Naive thymus-derived CD4-positive, alpha-beta T cell (primary cell): Measurements from ENCODE around the gene CHAT. TPM values are rescaled to one million over a fixed set of nuclear protein-coding genes. Genes with fewer than 3 reads are reported as not detected.

Experiments used
- ATAC-seq: fragments of 150-1000 bp; cut with Tn5 transposase; 2 replicates; pipeline ENCODE4 v1.10.0; 2021; ENCODE audit warnings: mild to moderate bottlenecking, moderate library complexity
- CTCF ChIA-PET: fragments of 350-600 bp; sonication (Branson Sonifier 250); formaldehyde crosslinking; loops from one replicate; lab custom pipeline; 2021; ENCODE audit warnings: antibody characterized with exemption; lab: Charles Lee
- POLR2A ChIA-PET: fragments of 350-600 bp; sonication (Branson Sonifier 250); formaldehyde crosslinking; loops from one replicate; lab custom pipeline; 2021; ENCODE audit warnings: antibody characterized with exemption, inconsistent platforms; lab: Charles Lee
- DNase-seq, 9 donors: peaks; one replicate each; pipeline versions ENCODE4 v3.0.0 to v3.0.0-alpha.2; 2020 to 2022; ENCODE audit warnings: mixed read lengths in 1 of 9
- H3K27ac ChIP-seq: one replicate; pipeline ENCODE4 v1.7.0; 2013; ENCODE audit warnings: mild to moderate bottlenecking, low read depth, low read length, moderate library complexity
- H3K27me3 ChIP-seq, 2 donors: one replicate each; pipeline ENCODE4 v1.7.0; 2013; ENCODE audit warnings: low read length in 2 of 2, mild to moderate bottlenecking in 2 of 2, moderate library complexity in 2 of 2; ENCODE audit not compliant: control insufficient read depth in 2 of 2, insufficient read depth in 2 of 2
- H3K36me3 ChIP-seq, 3 experiments: 1 replicate in 2 of 3; 2 replicates in 1 of 3; pipeline ENCODE4 v1.7.0; 2013; ENCODE audit warnings: low read length in 3 of 3, mild to moderate bottlenecking in 3 of 3, moderate library complexity in 1 of 3; ENCODE audit not compliant: insufficient read depth in 3 of 3, control insufficient read depth in 2 of 3
- H3K4me1 ChIP-seq, 2 donors: one replicate each; pipeline ENCODE4 v1.7.0; 2013; ENCODE audit warnings: low read length in 2 of 2, mild to moderate bottlenecking in 2 of 2, moderate library complexity in 1 of 2; ENCODE audit not compliant: control insufficient read depth in 2 of 2, insufficient read depth in 2 of 2
- H3K4me3 ChIP-seq: 2 replicates; pipeline ENCODE4 v1.7.0; 2013; ENCODE audit warnings: mild to moderate bottlenecking, low read length
- H3K9me3 ChIP-seq, 3 experiments: 1 replicate in 2 of 3; 2 replicates in 1 of 3; pipeline ENCODE4 v1.7.0; 2013; ENCODE audit warnings: low read length in 3 of 3; ENCODE audit not compliant: control insufficient read depth in 2 of 3
- H3K27ac Mint-ChIP-seq, 9 donors: one replicate each; pipeline ENCODE4 v1.8.0; 2020 to 2022; ENCODE audit warnings: mixed read lengths in 9 of 9, mild to moderate bottlenecking in 8 of 9, moderate library complexity in 5 of 9, inconsistent platforms in 2 of 9
- H3K27me3 Mint-ChIP-seq, 5 donors: one replicate each; pipeline ENCODE4 v1.8.0; 2021 to 2022; ENCODE audit warnings: mixed read lengths in 5 of 5, mild to moderate bottlenecking in 1 of 5
- H3K36me3 Mint-ChIP-seq, 5 donors: one replicate each; pipeline ENCODE4 v1.8.0; 2020 to 2022; ENCODE audit warnings: mixed read lengths in 5 of 5, mild to moderate bottlenecking in 3 of 5, inconsistent platforms in 1 of 5
- H3K4me1 Mint-ChIP-seq, 7 donors: one replicate each; pipeline ENCODE4 v1.8.0; 2020 to 2022; ENCODE audit warnings: mixed read lengths in 7 of 7, mild to moderate bottlenecking in 3 of 7, inconsistent platforms in 1 of 7
- H3K4me3 Mint-ChIP-seq, 10 donors: one replicate each; pipeline ENCODE4 v1.8.0; 2020 to 2022; ENCODE audit warnings: mild to moderate bottlenecking in 10 of 10, mixed read lengths in 10 of 10, moderate library complexity in 6 of 10, inconsistent platforms in 2 of 10
- H3K9me3 Mint-ChIP-seq, 11 donors: one replicate each; pipeline ENCODE4 v1.8.0; 2020 to 2022; ENCODE audit warnings: mixed read lengths in 11 of 11, mild to moderate bottlenecking in 4 of 11, inconsistent platforms in 1 of 11, moderate library complexity in 1 of 11
- intact Hi-C, 2 donors: fragments of 100-400 bp; cut with micrococcal nuclease; formaldehyde crosslinking; loops; one replicate each; pipeline ENCODE4 v1.15.1; 2023
- polyA plus RNA-seq, 2 donors: library from polyadenylated mRNA; unstranded; fragments of 300-500 nt; fragmentation: Illumina TruSeq; gene quantifications; one replicate each; pipeline ENCODE4 v1.2.3, GENCODE V29; 2021
- total RNA-seq, 6 experiments: library from RNA in 5 of 6; stranded (reverse) in 5 of 6; gene quantifications; 1 replicate in 5 of 6; 2 replicates in 1 of 6; pipeline ENCODE4 v1.2.3 and lab custom pipeline; 2021 to 2026

Gene CHAT
- total and polyA plus RNA-seq, 7 experiments from 2014 or later, result not detected

GRCh38 chr10:49572594-49573114, 41.2 kb upstream of the CHAT start:
- Histone ChIP-seq H3K4me3 (no peak overlapping the region), H3K9me3 (no peaks in the 10 kb centered on the region), H3K36me3 (no peaks in the 10 kb centered on the region), H3K27me3 (no peaks in the 10 kb centered on the region), H3K4me1 (no peaks in the 10 kb centered on the region), H3K27ac (no peak overlapping the region)
- DNase-seq (no peak), ATAC-seq (no peak)
- H3K4me3 Mint-ChIP-seq, result no peak overlapping the region
- ChIA-PET CTCF (no interaction called here), POLR2A (no interaction called here)
- H3K36me3 Mint-ChIP-seq, result no peaks in the 10 kb centered on the region
- peaks cover 0 to 4% (median 0%) of the 10 kb centered on the region in 7 donors for H3K4me1 Mint-ChIP-seq
- H3K27ac Mint-ChIP-seq, result no peak overlapping the region
- intact Hi-C loops, result no loop called here
- peaks cover 6 to 20% (median 8%) of the 10 kb centered on the region in 5 donors for H3K27me3 Mint-ChIP-seq
- peaks cover 0 to 5% (median 0%) of the 10 kb centered on the region in 11 donors for H3K9me3 Mint-ChIP-seq

- H3K27me3 Mint-ChIP-seq, result peaks cover 7 to 26% (median 21%) of the 10 kb centered on the region in 5 donors
- no peak overlapping the region for H3K4me3 ChIP-seq
- CTCF ChIA-PET, result no interaction called here
These were observed 38.3 kb upstream of the CHAT start for GRCh38 chr10:49575489-49576072.

GRCh38 chr10:49577182-49577925, 36.5 kb upstream of the CHAT start:
- CTCF ChIA-PET, result no interaction called here

More at GRCh38 chr10:49575489-49576072, 38.3 kb upstream of the CHAT start:
- H3K4me3 Mint-ChIP-seq, result no peak overlapping the region
- H3K9me3 ChIP-seq, result no peaks in the 10 kb centered on the region
- H3K4me1 ChIP-seq, result no peaks in the 10 kb centered on the region
- ATAC-seq (no peak), DNase-seq (no peak)
- no peaks in the 10 kb centered on the region for H3K36me3 Mint-ChIP-seq
- H3K9me3 Mint-ChIP-seq, result peaks cover 0 to 2% (median 0%) of the 10 kb centered on the region in 11 donors
- no peak overlapping the region for H3K27ac Mint-ChIP-seq
- H3K27ac ChIP-seq, result no peak overlapping the region
- intact Hi-C loops, result no loop called here
- POLR2A ChIA-PET, result no interaction called here
- peaks cover 0 to 1% (median 0%) of the 10 kb centered on the region in 7 donors for H3K4me1 Mint-ChIP-seq
- no peaks in the 10 kb centered on the region for H3K27me3 ChIP-seq
- no peaks in the 10 kb centered on the region for H3K36me3 ChIP-seq

GRCh38 chr10:49578392-49578791, 35.4 kb upstream of the CHAT start:
- Histone ChIP-seq H3K27me3 (no peaks in the 10 kb centered on the region), H3K4me3 (no peak overlapping the region), H3K36me3 (no peaks in the 10 kb centered on the region), H3K27ac (no peak overlapping the region), H3K9me3 (no peaks in the 10 kb centered on the region), H3K4me1 (no peaks in the 10 kb centered on the region)
- Mint-ChIP-seq H3K9me3 (peaks cover 0 to 2% (median 0%) of the 10 kb centered on the region in 11 donors), H3K27ac (no peak overlapping the region), H3K4me1 (peaks cover 0 to 7% (median 0%) of the 10 kb centered on the region in 7 donors), H3K36me3 (no peaks in the 10 kb centered on the region), H3K4me3 (no peak overlapping the region), H3K27me3 (peaks cover 14 to 36% (median 28%) of the 10 kb centered on the region in 5 donors)
- ChIA-PET CTCF (no interaction called here), POLR2A (interaction anchor here (1.1 kb wide), 1 partner anchor 10 kb away, joined by 3 read pairs; no protein-coding TSS in a partner anchor)
- intact Hi-C loops, result no loop called here
- DNase-seq (no peak), ATAC-seq (no peak)

More at GRCh38 chr10:49577182-49577925, 36.5 kb upstream of the CHAT start:
- intact Hi-C loops, result no loop called here
- Mint-ChIP-seq H3K27me3 (peaks cover 10 to 29% (median 26%) of the 10 kb centered on the region in 5 donors), H3K4me1 (peaks cover 0 to 4% (median 0%) of the 10 kb centered on the region in 7 donors), H3K9me3 (peaks cover 0 to 2% (median 0%) of the 10 kb centered on the region in 11 donors), H3K27ac (no peak overlapping the region), H3K4me3 (no peak overlapping the region), H3K36me3 (no peaks in the 10 kb centered on the region)
- Histone ChIP-seq H3K4me1 (no peaks in the 10 kb centered on the region), H3K9me3 (no peaks in the 10 kb centered on the region), H3K27ac (no peak overlapping the region), H3K4me3 (no peak overlapping the region), H3K36me3 (no peaks in the 10 kb centered on the region), H3K27me3 (no peaks in the 10 kb centered on the region)
- DNase-seq (no peak), ATAC-seq (no peak)
- POLR2A ChIA-PET, result interaction anchor here (1.1 kb wide), 1 partner anchor 9 kb away, joined by 3 read pairs; no protein-coding TSS in a partner anchor

GRCh38 chr10:49579621-49580020, 34.2 kb upstream of the CHAT start:
- H3K27me3 ChIP-seq, result no peaks in the 10 kb centered on the region
- H3K36me3 ChIP-seq, result no peaks in the 10 kb centered on the region
- DNase-seq (no peak), ATAC-seq (no peak)
- Mint-ChIP-seq H3K9me3 (peaks cover 0 to 2% (median 0%) of the 10 kb centered on the region in 11 donors), H3K36me3 (no peaks in the 10 kb centered on the region), H3K27ac (no peak overlapping the region), H3K27me3 (peaks cover 24 to 38% (median 37%) of the 10 kb centered on the region in 5 donors), H3K4me3 (no peak overlapping the region), H3K4me1 (peaks cover 0 to 7% (median 0%) of the 10 kb centered on the region in 7 donors)
- ChIA-PET CTCF (no interaction called here), POLR2A (no interaction called here)
- H3K4me3 ChIP-seq, result no peak overlapping the region
- no peak overlapping the region for H3K27ac ChIP-seq
- intact Hi-C loops, result no loop called here
- no peaks in the 10 kb centered on the region for H3K9me3 ChIP-seq
- no peaks in the 10 kb centered on the region for H3K4me1 ChIP-seq

GRCh38 chr10:49585387-49585786, 28.4 kb upstream of the CHAT start:
- intact Hi-C loops, result no loop called here
- no peaks in the 10 kb centered on the region for H3K36me3 ChIP-seq
- Mint-ChIP-seq H3K9me3 (peaks cover 0 to 12% (median 2%) of the 10 kb centered on the region in 11 donors), H3K4me1 (peaks cover 0 to 7% (median 0%) of the 10 kb centered on the region in 7 donors), H3K4me3 (no peak overlapping the region), H3K27me3 (peaks cover 27 to 40% (median 33%) of the 10 kb centered on the region in 5 donors), H3K36me3 (no peaks in the 10 kb centered on the region), H3K27ac (no peak overlapping the region)
- DNase-seq (no peak), ATAC-seq (no peak)
- POLR2A ChIA-PET, result no interaction called here
- CTCF ChIA-PET, result no interaction called here
- H3K27me3 ChIP-seq, result no peaks in the 10 kb centered on the region
- H3K9me3 ChIP-seq, result no peaks in the 10 kb centered on the region
- no peak overlapping the region for H3K27ac ChIP-seq
- H3K4me3 ChIP-seq, result no peak overlapping the region
- H3K4me1 ChIP-seq, result no peaks in the 10 kb centered on the region
